Esophagus muscularis mucosa (tissue), 4 donors: ENCODE measurements around the gene CELSR1. TPM values are rescaled to one million over a fixed set of nuclear protein-coding genes. Genes with fewer than 3 reads are reported as not detected.

Experiments used
- DNase-seq: peaks from one replicate; pipeline ENCODE4 v3.0.0-alpha.2; 2017; ENCODE audit errors: extremely low spot score
- H3K27ac ChIP-seq, 4 donors: fragments of 200-600 bp; sonication (generic); replicated peaks in 1 of 4; 1 replicate in 3 of 4; 2 replicates in 1 of 4; pipeline ENCODE4 v1.5.1; 2016 to 2019; ENCODE audit warnings: mild to moderate bottlenecking in 1 of 4
- H3K27me3 ChIP-seq, 4 donors: fragments of 200-600 bp; sonication (generic); one replicate each; pipeline versions ENCODE4 v1.5.1 to v1.6.0; 2016 to 2019
- H3K36me3 ChIP-seq, 4 donors: fragments of 200-600 bp; sonication (generic); one replicate each; pipeline ENCODE4 v1.5.1; 2016 to 2019
- H3K4me1 ChIP-seq, 4 donors: fragments of 200-600 bp; sonication (generic); one replicate each; pipeline ENCODE4 v1.5.1; 2016 to 2019
- H3K4me3 ChIP-seq, 4 donors: fragments of 200-600 bp; sonication (generic); 1 replicate in 2 of 4; 2 replicates in 2 of 4; pipeline ENCODE4 v1.5.1; 2016 to 2019; ENCODE audit warnings: mild to moderate bottlenecking in 4 of 4, moderate library complexity in 1 of 4
- H3K9me3 ChIP-seq, 4 donors: fragments of 200-600 bp; sonication (generic); 1 replicate in 3 of 4; 2 replicates in 1 of 4; pipeline ENCODE4 v1.5.1; 2016 to 2019
- CTCF ChIP-seq, 3 experiments: fragments of 200-600 bp in 2 of 3; fragments of 450-650 bp in 1 of 3; sonication (generic) in 2 of 3; IDR thresholded peaks; one replicate each; pipeline ENCODE4 v1.5.1; 2017 to 2019; ENCODE audit warnings: antibody characterized with exemption in 3 of 3, mild to moderate bottlenecking in 2 of 3, moderate library complexity in 1 of 3
- EP300 ChIP-seq: sonication (generic); formaldehyde crosslinking; IDR thresholded peaks from one replicate; pipeline ENCODE4 v1.6.1; 2017; ENCODE audit warnings: antibody characterized with exemption
- POLR2A ChIP-seq: fragments of 450-650 bp; IDR thresholded peaks from one replicate; pipeline ENCODE4 v1.6.1; 2017; ENCODE audit warnings: antibody characterized with exemption, moderate library complexity, mild to moderate bottlenecking, low read depth
- POLR2AphosphoS5 ChIP-seq, 2 donors: sonication (generic); formaldehyde crosslinking; IDR thresholded peaks; one replicate each; pipeline ENCODE4 v1.6.1; 2017; ENCODE audit warnings: antibody characterized with exemption in 2 of 2
- WGBS: methylation state at CpG from one replicate; pipeline ENCODE4 v1.1.5; 2018; 5-methylcytosine and 5-hydroxymethylcytosine counted together
- intact Hi-C: fragments of 100-400 bp; cut with DNase I; formaldehyde crosslinking; loops from one replicate; pipeline ENCODE4 v1.15.1; 2023
- total RNA-seq, 4 donors: library from RNA; depleted of rRNA; stranded (reverse); fragments of >200 nt; gene quantifications; one replicate each; pipeline versions ENCODE4 v1.1.0 to v1.2.1, GENCODE V29; 2016

CELSR1 gene
- total RNA-seq, 4 donors from 2014 or later = 2.5 to 2.7 (median 2.6) TPM

GRCh38 chr22:46581538-46582244, 44.3 kb upstream of the CELSR1 start:
- DNase-seq = no peak

GRCh38 chr22:46580940-46581537, 43.6 kb upstream of the CELSR1 start:
- intact Hi-C loops = no loop called here
- WGBS = 80% methylated on average over 13 of the region's 13 CpGs

More at GRCh38 chr22:46581538-46582244, 44.3 kb upstream of the CELSR1 start:
- intact Hi-C loops = no loop called here
- TF ChIP-seq POLR2A = no peak
- no peak for TF ChIP-seq POLR2AphosphoS5 (IDR thresholded peaks at IDR 0.05)
- TF ChIP-seq EP300 = no peak
- no peak for TF ChIP-seq CTCF (IDR thresholded peaks at IDR 0.05)
- H3K4me3 ChIP-seq = no peak overlapping the region
- WGBS = 86% methylated on average over 11 of the region's 14 CpGs
- no peak overlapping the region for H3K27ac ChIP-seq
- H3K27me3 ChIP-seq = no peaks in the 10 kb centered on the region
- H3K36me3 ChIP-seq = no peaks in the 10 kb centered on the region
- H3K9me3 ChIP-seq = no peaks in the 10 kb centered on the region
- peaks cover 61 to 78% (median 71%) of the 10 kb centered on the region in 4 donors for H3K4me1 ChIP-seq

GRCh38 chr22:46579751-46580449, 42.5 kb upstream of the CELSR1 start:
- WGBS = 93% methylated on average over 13 of the region's 14 CpGs
- Histone ChIP-seq H3K9me3 (no peaks in the 10 kb centered on the region), H3K27ac (peak overlapping the region in 3 of 4 donors; percentile 65 to 72 (median 70)), H3K4me3 (no peak overlapping the region), H3K4me1 (peaks cover 70 to 76% (median 73%) of the 10 kb centered on the region in 4 donors), H3K27me3 (no peaks in the 10 kb centered on the region), H3K36me3 (no peaks in the 10 kb centered on the region)
- intact Hi-C loops = loop anchor here (5.0 kb wide), 1 partner anchor 157 kb away; the partner anchor contains the start of gene CERK
- TF ChIP-seq POLR2AphosphoS5 (IDR thresholded peaks at IDR 0.05) (no peak), EP300 (no peak)
- no peak for DNase-seq

More at GRCh38 chr22:46580940-46581537, 43.6 kb upstream of the CELSR1 start:
- Histone ChIP-seq H3K36me3 (no peaks in the 10 kb centered on the region), H3K27ac (no peak overlapping the region), H3K27me3 (no peaks in the 10 kb centered on the region), H3K4me1 (peaks cover 61 to 76% (median 70%) of the 10 kb centered on the region in 4 donors), H3K9me3 (no peaks in the 10 kb centered on the region), H3K4me3 (no peak overlapping the region)
- no peak for DNase-seq
- no peak for TF ChIP-seq EP300

GRCh38 chr22:46578824-46579561, 41.6 kb upstream of the CELSR1 start:
- peak overlapping the region; percentile 59 to 93 (median 74) for H3K4me3 ChIP-seq
- H3K9me3 ChIP-seq = no peaks in the 10 kb centered on the region
- DNase-seq = no peak
- no peak for TF ChIP-seq POLR2A
- TF ChIP-seq POLR2AphosphoS5 (IDR thresholded peaks at IDR 0.05) = no peak
- TF ChIP-seq CTCF (IDR thresholded peaks at IDR 0.05) = no peak
- TF ChIP-seq EP300 = no peak
- no peaks in the 10 kb centered on the region for H3K36me3 ChIP-seq
- peak overlapping the region; percentile 56 to 72 (median 68) for H3K27ac ChIP-seq
- peaks cover 61 to 76% (median 65%) of the 10 kb centered on the region in 4 donors for H3K4me1 ChIP-seq
- WGBS = 62% methylated on average over 12 of the region's 15 CpGs
- intact Hi-C loops = loop anchor here (5.0 kb wide), 1 partner anchor 158 kb away; the partner anchor contains the start of gene CERK
- no peaks in the 10 kb centered on the region for H3K27me3 ChIP-seq

- Histone ChIP-seq H3K27ac (peak overlapping the region; percentile 56 to 72 (median 68)), H3K4me3 (peak overlapping the region; percentile 59 to 93 (median 74)), H3K36me3 (no peaks in the 10 kb centered on the region), H3K4me1 (peaks cover 61 to 81% (median 62%) of the 10 kb centered on the region in 4 donors), H3K9me3 (no peaks in the 10 kb centered on the region), H3K27me3 (no peaks in the 10 kb centered on the region)
- TF ChIP-seq POLR2AphosphoS5 (IDR thresholded peaks at IDR 0.05) (no peak), POLR2A (no peak), CTCF (IDR thresholded peaks at IDR 0.05) (no peak), EP300 (no peak)
- intact Hi-C loops = loop anchor here (5.0 kb wide), 1 partner anchor 159 kb away; the partner anchor contains the start of gene CERK
- 53% methylated on average over 3 of the region's 9 CpGs for WGBS
- DNase-seq = no peak
These were observed 40.9 kb upstream of the CELSR1 start for GRCh38 chr22:46578251-46578823.
